Common myeloid progenitor, CD34-positive (primary cell): Measurements from ENCODE around the gene HIGD1C.
A peak's percentile ranks its signal among the peaks of the same experiment; 100 is the strongest.

ENCODE experiments used
- CTCF ChIA-PET: fragments of 350-600 bp; sonication (Branson Sonifier 250); formaldehyde crosslinking; loops from one replicate; lab custom pipeline; 2021; ENCODE audit warnings: antibody characterized with exemption; lab: Charles Lee
- POLR2A ChIA-PET: fragments of 350-600 bp; sonication (Branson Sonifier 250); formaldehyde crosslinking; loops from one replicate; lab custom pipeline; 2021; ENCODE audit warnings: antibody characterized with exemption; lab: Charles Lee
- DNase-seq, 3 donors: peaks; one replicate each; pipeline versions ENCODE4 v3.0.0 to v3.0.0-alpha.2; 2013
- H3K27ac ChIP-seq, 2 experiments: 1 replicate in 1 of 2; 2 replicates in 1 of 2; pipeline ENCODE4 v1.7.0; 2013; ENCODE audit warnings: inconsistent platforms in 2 of 2, low read length in 2 of 2, mild to moderate bottlenecking in 2 of 2, low read depth in 1 of 2, moderate library complexity in 1 of 2; ENCODE audit not compliant: severe bottlenecking in 2 of 2, insufficient read depth in 1 of 2, poor library complexity in 1 of 2
- H3K27me3 ChIP-seq, 5 experiments: replicated peaks in 2 of 5; 1 replicate in 3 of 5; 2 replicates in 2 of 5; pipeline versions ENCODE4 v1.6.1 to v1.7.0; 2013; ENCODE audit warnings: low read length in 4 of 5, mild to moderate bottlenecking in 2 of 5, moderate library complexity in 2 of 5, inconsistent platforms in 1 of 5; ENCODE audit not compliant: insufficient read depth in 5 of 5, control insufficient read depth in 4 of 5
- H3K36me3 ChIP-seq, 4 experiments: 1 replicate in 2 of 4; 2 replicates in 2 of 4; pipeline versions ENCODE4 v1.6.1 to v1.7.0; 2013; ENCODE audit warnings: low read length in 3 of 4, control low read depth in 1 of 4, mild to moderate bottlenecking in 1 of 4; ENCODE audit not compliant: control insufficient read depth in 4 of 4, insufficient read depth in 4 of 4
- H3K4me1 ChIP-seq, 4 experiments: 1 replicate in 3 of 4; 2 replicates in 1 of 4; pipeline versions ENCODE4 v1.6.1 to v1.7.1; 2013; ENCODE audit warnings: low read length in 3 of 4, mild to moderate bottlenecking in 3 of 4, control low read depth in 1 of 4, inconsistent platforms in 1 of 4, moderate library complexity in 1 of 4; ENCODE audit not compliant: control insufficient read depth in 4 of 4, insufficient read depth in 4 of 4; ENCODE audit errors: control extremely low read depth in 1 of 4
- H3K4me3 ChIP-seq, 7 experiments: 1 replicate in 4 of 7; 2 replicates in 3 of 7; pipeline versions ENCODE4 v1.5.1 to v1.7.0; 2013; ENCODE audit warnings: mild to moderate bottlenecking in 7 of 7, low read length in 6 of 7, moderate library complexity in 6 of 7, inconsistent platforms in 2 of 7, low read depth in 2 of 7, control low read depth in 1 of 7; ENCODE audit not compliant: insufficient read depth in 4 of 7, control insufficient read depth in 1 of 7; ENCODE audit errors: extremely low read depth in 1 of 7
- H3K9me3 ChIP-seq, 5 experiments: 1 replicate in 4 of 5; 2 replicates in 1 of 5; pipeline versions ENCODE4 v1.6.1 to v1.7.1; 2013; ENCODE audit warnings: low read length in 4 of 5, mild to moderate bottlenecking in 2 of 5, inconsistent platforms in 1 of 5, low read depth in 1 of 5, moderate library complexity in 1 of 5; ENCODE audit not compliant: control insufficient read depth in 4 of 5, insufficient read depth in 2 of 5; ENCODE audit errors: control extremely low read depth in 1 of 5
- WGBS: methylation state at CpG from one replicate; pipeline ENCODE4 v1.1.5; 2013; ENCODE audit not compliant: insufficient coverage; 5-methylcytosine and 5-hydroxymethylcytosine counted together

HIGD1C gene

GRCh38 chr12:50932787-50933280, 19.5 kb upstream of the HIGD1C start:
- no peak for DNase-seq
- CTCF ChIA-PET: interaction anchor here (1.6 kb wide), 1 partner anchor 54 kb away, joined by 3 read pairs; no protein-coding TSS in a partner anchor
- Histone ChIP-seq H3K4me3 (no peak overlapping the region), H3K9me3 (peaks cover 0 to 9% (median 5%) of the 10 kb centered on the region in 5 experiments), H3K4me1 (peaks cover 13 to 57% (median 46%) of the 10 kb centered on the region in 4 experiments), H3K27me3 (no peaks in the 10 kb centered on the region), H3K36me3 (peaks cover 0 to 18% (median 5%) of the 10 kb centered on the region in 4 experiments), H3K27ac (peak overlapping the region in 1 of 2 experiments; percentile 39)
- WGBS: no CpG with 5 or more reads among the region's 2 CpGs
- POLR2A ChIA-PET: no interaction called here

DNA sequence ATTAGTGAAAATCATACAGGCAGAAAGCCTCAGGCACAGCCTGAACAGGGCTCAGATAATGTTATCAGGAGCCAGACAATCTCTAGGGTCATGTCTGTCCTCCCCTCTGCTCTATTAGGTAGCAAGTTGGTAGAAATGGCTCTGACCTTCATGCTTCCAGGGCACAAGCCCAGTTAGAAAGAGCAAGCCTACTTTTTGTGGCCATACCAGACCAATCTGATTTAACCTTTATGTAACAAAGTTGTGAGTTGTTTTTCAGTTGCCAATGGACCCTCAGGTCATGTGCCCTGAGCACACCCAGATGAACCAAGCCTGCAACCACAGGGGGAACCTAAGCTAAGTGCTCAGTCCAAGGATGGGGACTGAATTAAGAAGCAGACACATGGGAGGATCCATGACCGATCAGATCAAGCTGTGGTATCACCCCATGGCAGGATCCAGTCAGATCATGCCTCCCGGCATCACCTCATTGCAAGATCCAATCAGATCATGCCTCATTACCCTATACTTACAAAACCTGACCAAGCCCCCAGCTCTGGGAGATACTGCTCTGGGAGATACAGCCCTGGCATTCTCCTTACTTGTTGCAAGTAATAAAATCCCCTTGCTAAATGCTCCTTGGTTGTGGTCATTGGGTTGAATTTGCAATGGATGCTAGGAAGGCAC, 18.8 kb upstream of the HIGD1C start:
- 100% methylated on average over 2 of the region's 2 CpGs for WGBS
- CTCF ChIA-PET: interaction anchor here (1.6 kb wide), 1 partner anchor 53 kb away, joined by 3 read pairs; no protein-coding TSS in a partner anchor
- H3K27ac ChIP-seq: peak overlapping the region in 1 of 2 experiments; percentile 39

DNA sequence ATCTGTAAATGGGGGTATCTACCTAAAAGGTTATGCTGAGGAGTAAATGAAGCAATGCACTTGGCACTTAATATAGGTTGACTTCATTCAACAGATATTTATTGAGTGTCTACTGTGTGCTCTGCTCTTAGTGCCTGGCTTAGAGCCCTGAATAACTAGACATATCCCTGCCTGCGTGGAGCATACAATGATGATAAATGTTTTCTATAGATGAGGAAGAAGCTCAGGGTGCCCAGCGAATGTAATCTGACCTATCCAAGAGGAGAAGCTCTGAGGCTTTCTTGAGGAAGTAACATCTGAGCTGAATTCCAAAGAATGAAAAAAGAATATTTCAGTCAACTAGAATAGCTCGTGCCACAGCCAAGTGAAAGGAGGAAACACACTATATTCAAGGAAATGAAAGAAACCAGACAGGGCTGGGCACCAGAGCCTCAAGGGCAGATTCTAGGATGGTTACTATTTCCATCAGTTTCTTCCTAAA, 17.9 kb upstream of the HIGD1C start:
- peak overlapping the region in 5 of 7 experiments; percentile 11 to 68 (median 42) for H3K4me3 ChIP-seq
- peak in 2 of 3 donors; percentile 48 to 50 for DNase-seq
- ChIA-PET POLR2A (interaction anchor here (0.6 kb wide), 1 partner anchor 40 kb away, joined by 4 read pairs; no protein-coding TSS in a partner anchor), CTCF (interaction anchor here (0.6 to 0.9 kb wide), 3 partner anchors 10 to 445 kb away, joined by 3 read pairs; a partner anchor contains a TSS)
- H3K27ac ChIP-seq: peak overlapping the region; percentile 36 to 73
- peaks cover 0 to 15% (median 6%) of the 10 kb centered on the region in 5 experiments for H3K9me3 ChIP-seq
- peaks cover 10 to 46% (median 32%) of the 10 kb centered on the region in 4 experiments for H3K4me1 ChIP-seq
- peaks cover 0 to 18% (median 5%) of the 10 kb centered on the region in 4 experiments for H3K36me3 ChIP-seq
- WGBS: 0% methylated on average over 1 of the region's 3 CpGs
- H3K27me3 ChIP-seq: no peaks in the 10 kb centered on the region

More for the DNA sequence above, 18.8 kb upstream of the HIGD1C start:
- H3K36me3 ChIP-seq: peaks cover 0 to 18% (median 5%) of the 10 kb centered on the region in 4 experiments
- H3K4me3 ChIP-seq: no peak overlapping the region
- DNase-seq: no peak
- H3K4me1 ChIP-seq: peaks cover 11 to 50% (median 38%) of the 10 kb centered on the region in 4 experiments
- peaks cover 0 to 15% (median 6%) of the 10 kb centered on the region in 5 experiments for H3K9me3 ChIP-seq
- no peaks in the 10 kb centered on the region for H3K27me3 ChIP-seq
- POLR2A ChIA-PET: no interaction called here

- 96% methylated on average over 3 of the region's 6 CpGs for WGBS
- H3K27ac ChIP-seq: peak overlapping the region; percentile 36 to 73
Observed at GRCh38 chr12:50934981-50935807, 17.1 kb upstream of the HIGD1C start.

DNA sequence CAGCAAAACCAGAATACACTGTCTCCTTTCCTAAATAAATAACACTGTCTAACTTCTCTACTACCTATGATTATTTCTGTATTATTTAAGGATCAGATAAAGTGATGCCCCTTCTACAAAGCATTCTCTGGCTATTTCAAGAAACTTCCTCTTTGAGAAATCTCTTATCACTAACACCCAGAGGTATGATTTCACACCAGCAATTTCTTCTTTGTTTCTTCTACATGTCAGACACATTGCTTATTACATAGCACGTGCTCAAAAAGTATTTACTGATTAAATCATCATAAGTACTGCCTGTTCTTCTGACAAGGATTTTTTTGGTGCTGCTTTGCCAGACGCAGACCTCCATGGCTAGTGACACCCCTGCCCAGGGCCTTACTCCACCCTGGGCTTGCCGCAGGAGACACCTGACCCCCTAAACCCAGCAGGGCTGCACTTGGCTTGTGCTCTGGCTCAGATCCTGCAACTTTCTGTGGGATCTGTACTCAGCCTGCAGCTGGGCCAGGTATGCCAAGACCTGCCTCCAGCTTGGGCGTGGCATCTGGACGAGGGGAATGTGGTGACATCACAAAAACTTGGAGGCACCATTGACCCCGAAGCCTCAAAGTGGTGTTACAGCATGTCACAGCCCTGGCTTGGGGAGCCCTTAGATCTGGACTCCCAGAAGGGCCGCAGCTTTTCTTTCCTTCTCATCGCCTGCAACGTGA, 15.4 kb upstream of the HIGD1C start:
- Histone ChIP-seq H3K4me3 (no peak overlapping the region), H3K27me3 (no peaks in the 10 kb centered on the region), H3K27ac (no peak overlapping the region), H3K36me3 (peaks cover 0 to 5% (median under 1%) of the 10 kb centered on the region in 4 experiments), H3K9me3 (peaks cover 0 to 15% (median 6%) of the 10 kb centered on the region in 5 experiments), H3K4me1 (peaks cover 8 to 43% (median 32%) of the 10 kb centered on the region in 4 experiments)
- DNase-seq: peak; percentile 50 to 90 (median 78)
- ChIA-PET POLR2A (no interaction called here), CTCF (interaction anchor here (0.9 kb wide), 1 partner anchor 10 kb away, joined by 3 read pairs; no protein-coding TSS in a partner anchor)
- 75% methylated on average over 8 of the region's 9 CpGs for WGBS

More at GRCh38 chr12:50934981-50935807, 17.1 kb upstream of the HIGD1C start:
- H3K27me3 ChIP-seq: no peaks in the 10 kb centered on the region
- H3K9me3 ChIP-seq: peaks cover 0 to 15% (median 6%) of the 10 kb centered on the region in 5 experiments
- peaks cover 0 to 14% (median 4%) of the 10 kb centered on the region in 4 experiments for H3K36me3 ChIP-seq
- peak overlapping the region in 4 of 7 experiments; percentile 23 to 68 (median 46) for H3K4me3 ChIP-seq
- peak in 2 of 3 donors; percentile 44 to 57 for DNase-seq
- peaks cover 8 to 43% (median 32%) of the 10 kb centered on the region in 4 experiments for H3K4me1 ChIP-seq
- POLR2A ChIA-PET: no interaction called here
- CTCF ChIA-PET: interaction anchor here (0.7 to 0.9 kb wide), 2 partner anchors 11 to 107 kb away, joined by 3 read pairs; a partner anchor contains a TSS

DNA sequence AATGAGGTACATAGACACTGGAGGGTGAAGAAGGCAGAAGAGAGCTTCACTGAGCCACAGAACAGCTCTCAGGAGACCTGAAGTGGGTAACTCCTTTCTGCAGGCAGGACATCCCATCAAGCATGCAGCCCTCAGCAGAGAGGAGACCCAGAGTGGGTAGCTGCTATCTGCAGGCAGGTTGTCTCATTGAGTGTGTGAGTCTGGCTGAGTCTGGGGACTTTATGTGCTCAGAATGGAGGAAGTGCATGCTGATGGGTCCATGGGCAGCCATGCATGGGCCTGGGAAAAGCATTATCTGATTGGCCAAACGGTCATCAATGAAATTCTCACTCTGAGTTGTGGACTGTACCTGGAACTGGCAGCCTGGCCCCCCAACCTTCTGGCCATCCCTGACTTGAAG, 14.7 kb upstream of the HIGD1C start:
- H3K27ac ChIP-seq: no peak overlapping the region
- peaks cover 0 to 3% (median 0%) of the 10 kb centered on the region in 4 experiments for H3K36me3 ChIP-seq
- no peaks in the 10 kb centered on the region for H3K27me3 ChIP-seq
- ChIA-PET CTCF (interaction anchor here (0.9 kb wide), 1 partner anchor 11 kb away, joined by 3 read pairs; no protein-coding TSS in a partner anchor), POLR2A (no interaction called here)
- 100% methylated on average over 1 of the region's 1 CpG for WGBS
- H3K4me3 ChIP-seq: no peak overlapping the region
- peaks cover 0 to 15% (median 6%) of the 10 kb centered on the region in 5 experiments for H3K9me3 ChIP-seq
- H3K4me1 ChIP-seq: peaks cover 8 to 41% (median 31%) of the 10 kb centered on the region in 4 experiments
- peak in 1 of 3 donors; percentile 17 for DNase-seq
